Breast epithelium (tissue), 4 donors: ENCODE data around the gene LNX1. TPM values are rescaled to one million over a fixed set of nuclear protein-coding genes. Genes with fewer than 3 reads are reported as not detected.

Source experiments
- DNase-seq, 2 donors: peaks; one replicate each; pipeline ENCODE4 v3.0.0-alpha.2; 2019; ENCODE audit warnings: low spot score in 2 of 2
- H3K27ac ChIP-seq, 2 donors: fragments of 200-600 bp; sonication (generic) in 1 of 2; one replicate each; pipeline ENCODE4 v1.5.1; 2016 to 2019; ENCODE audit warnings: mild to moderate bottlenecking in 1 of 2
- H3K27me3 ChIP-seq, 2 donors: fragments of 200-600 bp; sonication (generic) in 1 of 2; one replicate each; pipeline versions ENCODE4 v1.5.1 to v1.6.0; 2017 to 2019; ENCODE audit warnings: control low read depth in 1 of 2, mild to moderate bottlenecking in 1 of 2
- H3K36me3 ChIP-seq: fragments of 200-600 bp; one replicate; pipeline ENCODE4 v1.5.1; 2019
- H3K4me1 ChIP-seq, 2 donors: fragments of 200-600 bp; sonication (generic); one replicate each; pipeline ENCODE4 v1.5.1; 2016 to 2019; ENCODE audit warnings: control low read depth in 1 of 2
- H3K4me3 ChIP-seq, 3 donors: fragments of 200-600 bp; sonication (generic); 1 replicate in 2 of 3; 2 replicates in 1 of 3; pipeline ENCODE4 v1.5.1; 2016 to 2019; ENCODE audit warnings: mild to moderate bottlenecking in 3 of 3, moderate library complexity in 2 of 3
- H3K9me3 ChIP-seq, 2 donors: fragments of 200-600 bp; sonication (generic) in 1 of 2; one replicate each; pipeline ENCODE4 v1.5.1; 2016 to 2019; ENCODE audit warnings: control low read depth in 1 of 2
- CTCF ChIP-seq, 3 donors: fragments of 450-650 bp; IDR thresholded peaks; one replicate each; pipeline ENCODE4 v1.5.1; 2016 to 2017; ENCODE audit warnings: antibody characterized with exemption in 3 of 3, mild to moderate bottlenecking in 3 of 3, moderate library complexity in 3 of 3
- POLR2A ChIP-seq: fragments of 450-650 bp; IDR thresholded peaks from one replicate; pipeline ENCODE4 v1.6.1; 2016; ENCODE audit warnings: antibody characterized with exemption, mild to moderate bottlenecking, moderate library complexity
- POLR2AphosphoS5 ChIP-seq, 3 donors: sonication (generic); formaldehyde crosslinking; IDR thresholded peaks; one replicate each; pipeline ENCODE4 v1.6.1; 2017; ENCODE audit warnings: antibody characterized with exemption in 3 of 3
- intact Hi-C: fragments of 100-400 bp; cut with DNase I; formaldehyde crosslinking; loops from one replicate; pipeline ENCODE4 v1.15.1; 2023; ENCODE audit warnings: low total_unique reads
- total RNA-seq, 3 donors: library from RNA; depleted of rRNA; stranded (reverse); fragments of >200 nt; gene quantifications; one replicate each; pipeline ENCODE4 v1.1.0, GENCODE V29; 2016

LNX1 gene
- total RNA-seq, 3 donors from 2014 or later, result 19.7 to 22.6 (median 22.5) TPM

- no peak overlapping the region for H3K27ac ChIP-seq
- H3K9me3 ChIP-seq, result no peaks in the 10 kb centered on the region
- no peaks in the 10 kb centered on the region for H3K36me3 ChIP-seq
- no peak for TF ChIP-seq POLR2A
- no peak for TF ChIP-seq POLR2AphosphoS5 (IDR thresholded peaks at IDR 0.05)
- TF ChIP-seq CTCF (IDR thresholded peaks at IDR 0.05), result no peak
- H3K4me1 ChIP-seq, result no peaks in the 10 kb centered on the region
- no peaks in the 10 kb centered on the region for H3K27me3 ChIP-seq
- intact Hi-C loops, result no loop called here
- no peak overlapping the region for H3K4me3 ChIP-seq
- DNase-seq, result no peak
Measured at GRCh38 chr4:53598483-53598882, 7.2 kb upstream of the LNX1 start.

GRCh38 chr4:53596901-53597300 is 5.6 kb upstream of the LNX1 start:
- intact Hi-C loops, result loop anchor here (2.0 kb wide), 1 partner anchor 42 kb away; no protein-coding TSS in a partner anchor
- no peak overlapping the region for H3K27ac ChIP-seq
- TF ChIP-seq POLR2A (no peak), POLR2AphosphoS5 (IDR thresholded peaks at IDR 0.05) (no peak), CTCF (IDR thresholded peaks at IDR 0.05) (no peak)
- no peaks in the 10 kb centered on the region for H3K9me3 ChIP-seq
- H3K36me3 ChIP-seq, result no peaks in the 10 kb centered on the region
- no peaks in the 10 kb centered on the region for H3K4me1 ChIP-seq
- DNase-seq, result no peak
- H3K27me3 ChIP-seq, result no peaks in the 10 kb centered on the region
- no peak overlapping the region for H3K4me3 ChIP-seq

GRCh38 chr4:53595834-53596233 is 4.5 kb upstream of the LNX1 start:
- no peaks in the 10 kb centered on the region for H3K9me3 ChIP-seq
- H3K4me1 ChIP-seq, result peaks cover 0 to 2% of the 10 kb centered on the region in 2 donors
- H3K36me3 ChIP-seq, result no peaks in the 10 kb centered on the region
- no peak for DNase-seq
- H3K27ac ChIP-seq, result no peak overlapping the region
- no peaks in the 10 kb centered on the region for H3K27me3 ChIP-seq
- no peak for TF ChIP-seq POLR2A
- no peak for TF ChIP-seq CTCF (IDR thresholded peaks at IDR 0.05)
- TF ChIP-seq POLR2AphosphoS5 (IDR thresholded peaks at IDR 0.05), result no peak
- H3K4me3 ChIP-seq, result no peak overlapping the region
- intact Hi-C loops, result loop anchor here (2.0 kb wide), 1 partner anchor 41 kb away; no protein-coding TSS in a partner anchor

GRCh38 chr4:53595204-53595603 is 3.9 kb upstream of the LNX1 start:
- H3K4me1 ChIP-seq, result peaks cover 0 to 5% of the 10 kb centered on the region in 2 donors
- H3K9me3 ChIP-seq, result no peaks in the 10 kb centered on the region
- H3K4me3 ChIP-seq, result no peak overlapping the region
- no peaks in the 10 kb centered on the region for H3K36me3 ChIP-seq
- intact Hi-C loops, result no loop called here
- peak overlapping the region; percentile 38 to 50 for H3K27ac ChIP-seq
- no peak for DNase-seq
- TF ChIP-seq CTCF (IDR thresholded peaks at IDR 0.05), result no peak
- no peak for TF ChIP-seq POLR2A
- no peak for TF ChIP-seq POLR2AphosphoS5 (IDR thresholded peaks at IDR 0.05)
- H3K27me3 ChIP-seq, result no peaks in the 10 kb centered on the region

GRCh38 chr4:53593765-53594164 is 2.5 kb upstream of the LNX1 start:
- no peaks in the 10 kb centered on the region for H3K36me3 ChIP-seq
- peaks cover 0 to 5% of the 10 kb centered on the region in 2 donors for H3K4me1 ChIP-seq
- DNase-seq, result no peak
- intact Hi-C loops, result no loop called here
- TF ChIP-seq CTCF (IDR thresholded peaks at IDR 0.05) (no peak), POLR2AphosphoS5 (IDR thresholded peaks at IDR 0.05) (no peak), POLR2A (no peak)
- peak overlapping the region; percentile 77 to 88 for H3K27ac ChIP-seq
- H3K4me3 ChIP-seq, result no peak overlapping the region
- H3K9me3 ChIP-seq, result no peaks in the 10 kb centered on the region
- no peaks in the 10 kb centered on the region for H3K27me3 ChIP-seq
